Fibroblast of the conjunctiva (primary cell): ENCODE results near the gene PSMD1.

Experiments used
- DNase-seq: peaks from one replicate; pipeline ENCODE4 v3.0.0-alpha.2; 2010; ENCODE audit warnings: low read depth

Gene PSMD1

GRCh38 chr2:231204146-231204545, 147.5 kb downstream of the PSMD1 start:
- no peak for DNase-seq

GRCh38 chr2:231204581-231204980, 147.9 kb downstream of the PSMD1 start:
- DNase-seq = no peak

- DNase-seq = no peak
These were observed 151.1 kb downstream of the PSMD1 start for GRCh38 chr2:231207734-231208133.

- no peak for DNase-seq
These were observed 154.1 kb downstream of the PSMD1 start for GRCh38 chr2:231210782-231211181.

GRCh38 chr2:231211486-231211885, 154.8 kb downstream of the PSMD1 start:
- no peak for DNase-seq

- no peak for DNase-seq
These were observed 155.7 kb downstream of the PSMD1 start for GRCh38 chr2:231212329-231212845.

DNA sequence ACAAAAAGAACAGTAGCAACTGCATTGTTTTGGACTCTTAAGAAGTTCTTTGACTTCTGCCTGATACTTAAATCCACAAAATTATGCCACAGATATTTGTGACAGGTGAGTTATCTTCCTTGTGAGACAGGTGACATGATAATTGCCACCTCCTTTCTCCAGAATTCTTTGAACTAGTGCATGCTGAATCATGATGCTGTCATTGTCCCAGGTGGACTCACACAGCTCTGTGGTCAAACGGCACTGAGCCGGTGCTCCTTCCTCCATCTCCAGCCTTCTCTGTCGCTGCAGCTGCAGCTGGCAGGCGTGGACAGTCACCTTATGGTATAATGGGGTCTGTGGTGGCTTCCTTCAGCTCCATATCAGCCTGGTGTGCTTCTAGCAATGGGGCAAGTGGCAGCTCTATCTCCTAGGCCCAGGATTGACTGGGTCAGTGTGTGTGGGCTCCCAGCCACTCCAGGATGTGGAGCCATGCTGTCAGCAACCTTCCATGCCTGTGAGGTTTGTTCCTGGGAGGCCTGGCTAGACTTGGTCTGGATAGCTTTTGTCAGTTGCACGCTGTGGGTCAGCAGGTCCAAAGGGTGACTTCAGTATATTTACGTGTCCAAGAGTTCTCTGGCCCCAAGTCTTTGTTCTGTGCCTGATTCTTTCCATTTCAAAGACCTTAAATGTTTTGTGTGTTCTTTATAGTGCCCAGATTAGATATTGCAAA, 157.4 kb downstream of the PSMD1 start:
- no peak for DNase-seq

- no peak for DNase-seq
These were observed 161.7 kb downstream of the PSMD1 start for GRCh38 chr2:231218366-231218765.

DNA sequence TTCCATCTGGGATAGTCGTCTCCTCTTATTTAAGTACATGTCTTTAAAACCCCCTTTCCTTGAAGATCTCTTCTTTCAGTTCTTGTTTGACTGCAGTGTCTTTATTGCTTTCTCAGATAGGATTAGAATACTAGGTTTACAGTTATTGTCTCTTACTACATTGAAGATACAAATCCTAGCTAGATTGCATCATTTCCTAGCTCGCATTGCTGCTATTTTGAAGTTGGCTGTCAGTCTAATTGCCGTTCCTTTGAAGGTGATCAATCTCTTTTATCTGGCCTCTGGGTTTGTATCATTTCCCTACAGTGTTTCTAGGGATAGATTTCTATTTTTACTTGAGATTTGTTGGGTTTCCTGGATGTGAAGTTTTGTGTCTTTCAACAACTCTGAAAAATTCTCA, 162.6 kb downstream of the PSMD1 start:
- DNase-seq = no peak

DNA sequence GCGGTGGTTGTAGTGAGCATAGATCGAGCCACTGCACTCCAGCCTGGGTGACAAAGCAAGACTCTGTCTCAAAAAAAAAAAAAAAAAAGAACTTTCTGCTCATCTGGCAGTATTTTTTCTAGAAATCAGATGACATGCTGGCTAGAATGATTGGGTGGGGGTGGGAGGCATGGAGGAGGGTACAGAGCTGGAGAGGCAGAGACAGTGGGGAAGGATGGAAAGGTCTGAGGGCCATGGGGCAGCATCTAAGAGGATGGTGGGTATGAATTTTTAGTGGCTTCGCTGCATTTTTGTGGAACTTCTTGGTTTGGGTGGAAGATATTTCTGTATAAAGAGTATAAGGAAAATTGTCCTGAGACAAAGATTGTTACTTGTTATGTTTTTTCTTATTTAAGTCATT, 165.1 kb downstream of the PSMD1 start:
- DNase-seq = no peak
